HG03196 (cell line): ENCODE data around the gene SPTBN4.
"Not testable (repeated sequence)": the region's sequence is repeated elsewhere in the genome, so short reads cannot be mapped to it uniquely, and the experiment has no call there.

ENCODE experiments used
- ATAC-seq: cut with Tn5 transposase; IDR thresholded peaks from one replicate; pipeline ENCODE4 v1.9.1; 2021; ENCODE audit not compliant: unreplicated experiment

Gene SPTBN4

GRCh38 chr19:40502647-40503319 is 36.0 kb downstream of the SPTBN4 start:
- no peak for ATAC-seq

DNA sequence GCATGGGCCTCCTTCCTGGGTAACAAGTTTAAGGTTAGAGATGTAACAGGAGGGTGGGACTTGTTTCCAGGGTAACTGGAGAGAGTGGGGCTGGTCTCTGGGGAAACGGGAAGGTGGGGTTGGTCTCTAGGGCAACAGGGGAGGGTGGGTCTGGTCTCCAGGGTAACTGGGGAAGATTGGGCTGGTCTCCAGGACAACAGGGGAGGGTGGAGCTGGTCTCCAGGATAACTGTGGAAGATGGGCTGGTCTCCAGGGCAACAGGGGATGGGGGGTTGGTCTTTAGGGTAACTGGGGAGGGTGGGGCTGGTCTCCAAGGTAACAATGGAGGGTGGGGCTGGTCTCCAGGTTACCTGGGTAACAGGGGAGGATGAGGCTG is 36.5 kb downstream of the SPTBN4 start:
- no peak for ATAC-seq

DNA sequence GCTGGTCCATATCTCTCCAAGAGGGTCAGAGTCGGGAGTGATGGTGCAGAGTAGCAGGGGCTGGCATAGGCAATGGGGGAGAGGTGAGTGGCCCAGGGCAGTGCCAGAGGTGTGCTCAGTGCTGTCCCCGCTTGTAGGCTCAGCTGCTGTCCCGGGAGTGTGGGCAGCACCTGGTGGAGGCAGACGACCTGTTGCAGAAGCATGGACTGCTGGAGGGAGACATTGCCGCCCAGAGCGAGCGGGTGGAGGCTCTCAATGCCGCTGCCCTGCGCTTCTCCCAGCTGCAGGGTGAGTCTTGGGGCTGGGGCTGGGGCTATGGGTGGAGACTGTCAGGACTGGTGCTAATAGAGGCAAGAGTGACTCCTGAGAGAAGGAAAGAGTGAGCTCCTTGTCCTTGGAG is 39.3 kb downstream of the SPTBN4 start:
- ATAC-seq = no peak

DNA sequence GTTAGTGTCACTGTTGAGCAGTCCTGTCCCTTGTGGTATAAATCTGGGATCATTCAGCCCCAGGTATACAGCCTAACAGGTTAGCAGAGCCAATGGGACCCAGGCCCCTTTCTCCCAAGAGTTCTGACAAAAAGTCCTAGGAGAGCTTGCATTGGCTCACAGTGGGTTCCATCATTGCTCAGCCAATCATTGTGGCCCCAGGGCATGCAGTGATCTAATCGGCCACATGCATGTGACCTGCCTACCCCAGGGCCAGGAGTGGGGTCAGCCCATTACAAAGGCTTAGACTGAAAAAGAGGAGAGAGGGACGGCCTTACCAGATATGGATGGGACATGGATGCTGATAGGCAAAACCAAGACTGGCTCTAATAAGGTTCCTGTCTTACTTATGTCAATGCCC is 41.1 kb downstream of the SPTBN4 start:
- ATAC-seq = no peak

- ATAC-seq = no peak
These were observed 42.0 kb downstream of the SPTBN4 start for GRCh38 chr19:40508739-40509260.

- ATAC-seq = no peak
These were observed 43.8 kb downstream of the SPTBN4 start for GRCh38 chr19:40510526-40511115.

- no peak for ATAC-seq
These were observed 44.7 kb downstream of the SPTBN4 start for GRCh38 chr19:40511487-40511886.

- ATAC-seq = no peak
These were observed 45.3 kb downstream of the SPTBN4 start for GRCh38 chr19:40512110-40512472.

GRCh38 chr19:40512473-40513344 is 45.9 kb downstream of the SPTBN4 start:
- no peak for ATAC-seq

DNA sequence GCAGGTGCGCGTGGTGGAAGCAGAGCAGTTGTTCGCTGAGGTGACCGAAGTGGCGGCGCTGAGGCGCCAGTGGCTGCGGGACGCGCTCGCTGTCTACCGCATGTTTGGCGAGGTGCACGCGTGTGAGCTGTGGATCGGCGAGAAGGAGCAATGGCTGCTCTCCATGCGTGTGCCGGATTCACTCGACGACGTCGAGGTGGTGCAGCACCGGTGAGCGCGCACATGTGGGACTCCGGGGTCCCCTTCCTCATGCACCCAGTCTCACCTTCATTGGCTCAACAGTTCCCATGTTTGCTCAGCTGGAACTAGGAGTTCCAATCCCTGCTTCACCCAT is 46.5 kb downstream of the SPTBN4 start:
- no peak for ATAC-seq

GRCh38 chr19:40513741-40514315 is 47.0 kb downstream of the SPTBN4 start:
- no peak for ATAC-seq

- ATAC-seq = no peak
These were observed 50.4 kb downstream of the SPTBN4 start for GRCh38 chr19:40517248-40517647.

GRCh38 chr19:40519352-40520322 is 52.8 kb downstream of the SPTBN4 start:
- no peak for ATAC-seq

DNA sequence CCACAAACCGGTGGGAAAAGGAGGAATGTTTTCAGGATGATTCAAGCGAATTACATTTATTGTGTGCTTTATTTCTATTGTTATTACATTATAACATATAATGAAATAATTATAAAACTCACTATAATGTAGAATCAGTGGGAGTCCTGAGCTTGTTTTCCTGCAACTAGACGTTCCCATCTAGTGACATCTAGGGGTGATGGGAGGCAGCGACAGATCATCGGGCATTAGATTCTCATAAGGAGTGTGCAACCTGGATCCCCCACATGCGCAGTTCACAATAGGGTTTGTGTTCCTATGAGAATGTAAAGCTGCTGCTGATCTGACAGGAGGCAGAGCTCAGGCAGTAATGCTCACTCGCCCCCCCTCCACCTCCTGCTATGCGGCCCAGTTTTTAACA is 54.5 kb downstream of the SPTBN4 start:
- ATAC-seq = no peak

- not testable (repeated sequence) for ATAC-seq
These were observed 55.1 kb downstream of the SPTBN4 start for GRCh38 chr19:40521900-40522299.

DNA sequence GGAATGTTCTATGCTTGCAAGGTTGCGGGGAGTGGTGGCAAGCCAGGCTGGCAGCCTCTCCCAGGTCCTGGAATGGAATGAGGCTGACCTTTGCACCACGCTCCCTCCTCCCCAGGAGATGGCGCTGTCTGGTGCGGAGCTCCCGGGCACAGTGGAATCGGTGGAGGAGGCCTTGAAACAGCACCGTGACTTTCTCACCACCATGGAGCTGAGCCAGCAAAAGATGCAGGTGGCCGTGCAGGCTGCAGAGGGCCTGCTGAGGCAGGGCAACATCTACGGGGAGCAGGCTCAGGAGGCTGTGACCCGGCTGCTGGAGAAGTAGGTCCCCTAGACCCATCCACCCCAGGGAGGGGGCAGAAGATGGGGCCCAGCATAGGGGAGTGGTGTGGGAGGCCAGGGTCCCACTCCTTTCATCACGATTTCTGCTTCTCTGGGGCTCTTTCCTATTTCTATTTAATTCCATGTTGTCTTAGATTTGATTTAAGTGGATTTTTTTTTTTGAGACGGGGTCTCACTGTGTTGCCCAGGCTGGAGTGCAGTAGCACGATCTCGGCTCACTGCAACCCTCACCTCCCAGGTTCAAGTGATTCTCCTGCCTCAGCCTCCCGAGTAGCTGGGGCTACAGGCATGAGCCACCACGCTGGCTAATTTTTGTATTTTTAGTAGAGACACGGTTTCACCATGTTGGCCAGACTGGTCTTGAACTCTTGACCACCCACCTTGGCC is 56.7 kb downstream of the SPTBN4 start:
- no peak for ATAC-seq

GRCh38 chr19:40524133-40524549 is 57.3 kb downstream of the SPTBN4 start:
- ATAC-seq = no peak

- ATAC-seq = no peak
These were observed 57.9 kb downstream of the SPTBN4 start for GRCh38 chr19:40524655-40525054.

GRCh38 chr19:40525234-40526051 is 58.6 kb downstream of the SPTBN4 start:
- no peak for ATAC-seq
